IMR-90 (cell line): Measurements from ENCODE around the gene TPRX2. TPM values are rescaled to one million over a fixed set of nuclear protein-coding genes. Genes with fewer than 3 reads are reported as not detected.

ENCODE experiments used
- ATAC-seq: fragments of 200-7000 bp; cut with Tn5 transposase; 2 replicates; pipeline ENCODE4 v1.9.1; 2020; ENCODE audit warnings: low read depth, mild to moderate bottlenecking, moderate library complexity
- BruUV-seq: library from RNA; stranded (reverse); fragments of 400-500 nt; replicated peaks from 2 replicates; lab custom pipeline; 2021; lab: Mats Ljungman, UMichigan
- CTCF ChIA-PET: fragments of 300-600 bp; formaldehyde crosslinking; extraction: SDS; loops from one replicate; lab custom pipeline; 2021; ENCODE audit warnings: antibody characterized with exemption; lab: Yijun Ruan, JAX
- POLR2A ChIA-PET: fragments of 300-600 bp; sonication (Branson Sonifier 250); formaldehyde crosslinking; loops from one replicate; lab custom pipeline; 2022; ENCODE audit warnings: antibody characterized with exemption; ENCODE audit not compliant: unreplicated experiment; lab: Charles Lee
- DNase-seq: peaks from one replicate; pipeline ENCODE4 v3.0.0; 2013
- H2AFZ ChIP-seq: replicated peaks from 2 replicates; pipeline ENCODE3; 2013; ENCODE audit warnings: low read length, mild to moderate bottlenecking; ENCODE audit not compliant: poor library complexity
- H2AK5ac ChIP-seq: 2 replicates; pipeline ENCODE4 v1.6.1; 2013; ENCODE audit warnings: low read depth, low read length, inconsistent platforms
- H2AK9ac ChIP-seq: replicated peaks from 2 replicates; pipeline ENCODE3; 2013; ENCODE audit warnings: mild to moderate bottlenecking, low read depth, low read length, moderate library complexity; ENCODE audit not compliant: poor library complexity
- H2BK120ac ChIP-seq: 2 replicates; pipeline ENCODE4 v1.6.1; 2013; ENCODE audit warnings: low read depth, low read length, inconsistent platforms
- H2BK15ac ChIP-seq: 3 replicates; pipeline ENCODE4 v1.6.1; 2013; ENCODE audit warnings: low read depth, low read length, inconsistent platforms
- H2BK20ac ChIP-seq: 2 replicates; pipeline ENCODE4 v1.6.1; 2013; ENCODE audit warnings: low read depth, mild to moderate bottlenecking, inconsistent platforms, low read length, moderate library complexity
- H2BK5ac ChIP-seq: 2 replicates; pipeline ENCODE4 v1.6.1; 2013; ENCODE audit warnings: mild to moderate bottlenecking, low read depth, low read length, inconsistent platforms; ENCODE audit not compliant: poor library complexity, severe bottlenecking
- H3K14ac ChIP-seq: replicated peaks from 2 replicates; pipeline ENCODE4 v1.6.1; 2013; ENCODE audit warnings: low read depth, low read length, inconsistent platforms
- H3K18ac ChIP-seq: 2 replicates; pipeline ENCODE4 v1.6.1; 2013; ENCODE audit warnings: low read depth, low read length, control low read depth
- H3K23ac ChIP-seq: 2 replicates; pipeline ENCODE4 v1.6.1; 2013; ENCODE audit warnings: low read depth, low read length, inconsistent platforms
- H3K27ac ChIP-seq: 2 replicates; pipeline ENCODE4 v1.5.1; 2013; ENCODE audit warnings: mild to moderate bottlenecking, control low read depth, low read length; ENCODE audit not compliant: insufficient read depth
- H3K27me3 ChIP-seq: 2 replicates; pipeline ENCODE4 v1.6.1; 2013; ENCODE audit warnings: low read length; ENCODE audit not compliant: control insufficient read depth, insufficient read depth
- H3K36me3 ChIP-seq: 2 replicates; pipeline ENCODE4 v1.6.1; 2013; ENCODE audit warnings: low read length, mixed read lengths; ENCODE audit not compliant: control insufficient read depth, insufficient read depth
- H3K4ac ChIP-seq: 2 replicates; pipeline ENCODE4 v1.6.1; 2013; ENCODE audit warnings: low read depth, low read length, inconsistent platforms
- H3K4me1 ChIP-seq: 2 replicates; pipeline ENCODE4 v1.6.1; 2013; ENCODE audit warnings: low read length, mixed read lengths; ENCODE audit not compliant: control insufficient read depth, insufficient read depth
- H3K4me2 ChIP-seq: 2 replicates; pipeline ENCODE4 v1.6.1; 2013; ENCODE audit warnings: low read depth, mild to moderate bottlenecking, control low read depth, low read length, moderate library complexity
- H3K4me3 ChIP-seq: 2 replicates; pipeline ENCODE4 v1.5.1; 2013; ENCODE audit warnings: low read depth, mild to moderate bottlenecking, control low read depth, low read length, moderate library complexity; ENCODE audit not compliant: insufficient read depth
- H3K56ac ChIP-seq: 2 replicates; pipeline ENCODE4 v1.6.1; 2013; ENCODE audit warnings: low read length, inconsistent platforms; ENCODE audit not compliant: insufficient read depth; ENCODE audit errors: extremely low read depth
- H3K79me1 ChIP-seq, 2 experiments: 2 replicates each; pipeline ENCODE4 v1.6.1; 2013; ENCODE audit warnings: low read length in 2 of 2, inconsistent platforms in 1 of 2, low read depth in 1 of 2
- H3K9ac ChIP-seq: 2 replicates; pipeline ENCODE4 v1.6.1; 2013; ENCODE audit warnings: low read depth, low read length, control low read depth
- H3K9me1 ChIP-seq: 2 replicates; pipeline ENCODE4 v1.6.1; 2013; ENCODE audit warnings: low read length, inconsistent platforms; ENCODE audit not compliant: insufficient read depth
- H3K9me3 ChIP-seq: 2 replicates; pipeline ENCODE4 v1.6.1; 2013; ENCODE audit warnings: low read length; ENCODE audit not compliant: control insufficient read depth, insufficient read depth
- H4K20me1 ChIP-seq: 2 replicates; pipeline ENCODE4 v1.6.1; 2013; ENCODE audit warnings: low read length, inconsistent platforms; ENCODE audit not compliant: insufficient read depth
- H4K5ac ChIP-seq: 2 replicates; pipeline ENCODE4 v1.6.1; 2013; ENCODE audit warnings: mild to moderate bottlenecking, low read depth, low read length, control low read depth
- H4K8ac ChIP-seq, 2 experiments: 2 replicates each; pipeline ENCODE4 v1.6.1; 2013; ENCODE audit warnings: low read depth in 2 of 2, low read length in 2 of 2, control low read depth in 1 of 2, inconsistent platforms in 1 of 2
- H4K91ac ChIP-seq: 2 replicates; pipeline ENCODE4 v1.6.1; 2013; ENCODE audit warnings: low read depth, low read length, inconsistent platforms; ENCODE audit not compliant: insufficient read depth
- BHLHE40 ChIP-seq: fragments of 150-350 bp; IDR thresholded peaks from 2 replicates; pipeline ENCODE4 v1.6.1; 2016; ENCODE audit warnings: mild to moderate bottlenecking, low read depth, low read length
- CEBPB ChIP-seq: IDR thresholded peaks from 2 replicates; pipeline ENCODE4 v1.6.1; 2012; ENCODE audit warnings: low read depth, low read length, improper control_type of control experiment
- CHD1 ChIP-seq: IDR thresholded peaks from 2 replicates; pipeline ENCODE4 v1.6.1; 2012; ENCODE audit warnings: low read depth, low read length, improper control_type of control experiment
- CTCF ChIP-seq: conservative IDR thresholded peaks from 2 replicates; pipeline ENCODE4 v1.5.1; 2012; ENCODE audit warnings: mild to moderate bottlenecking, low read depth, low read length, improper control_type of control experiment
- ELK1 ChIP-seq: fragments of 150-350 bp; IDR thresholded peaks from 2 replicates; pipeline ENCODE4 v1.6.1; 2016; ENCODE audit warnings: low read depth, mild to moderate bottlenecking, low read length, moderate library complexity, borderline replicate concordance
- FOS ChIP-seq: fragments of 150-350 bp; IDR thresholded peaks from 2 replicates; pipeline ENCODE4 v1.6.1; 2016; ENCODE audit warnings: low read depth, low read length
- MAFK ChIP-seq: IDR thresholded peaks from 2 replicates; pipeline ENCODE4 v1.6.1; 2012; ENCODE audit warnings: low read depth, low read length, improper control_type of control experiment
- MAZ ChIP-seq: IDR thresholded peaks from 2 replicates; pipeline ENCODE4 v1.6.1; 2012; ENCODE audit warnings: low read depth, mild to moderate bottlenecking, low read length, improper control_type of control experiment, moderate library complexity, borderline replicate concordance
- MXI1 ChIP-seq: IDR thresholded peaks from 2 replicates; pipeline ENCODE4 v1.6.1; 2012; ENCODE audit warnings: low read depth, mild to moderate bottlenecking, low read length, moderate library complexity, borderline replicate concordance
- POLR2A ChIP-seq: IDR thresholded peaks from 2 replicates; pipeline ENCODE4 v1.6.1; 2012; ENCODE audit warnings: mild to moderate bottlenecking, low read depth, low read length
- RAD21 ChIP-seq: IDR thresholded peaks from 2 replicates; pipeline ENCODE4 v1.6.1; 2012; ENCODE audit warnings: low read length, improper control_type of control experiment
- RCOR1 ChIP-seq: IDR thresholded peaks from 2 replicates; pipeline ENCODE4 v1.6.1; 2012; ENCODE audit warnings: mild to moderate bottlenecking, low read length, improper control_type of control experiment; ENCODE audit not compliant: insufficient replicate concordance
- RFX5 ChIP-seq: IDR thresholded peaks from 2 replicates; pipeline ENCODE4 v1.8.0; 2012; ENCODE audit warnings: low read depth, mild to moderate bottlenecking, low read length, moderate library complexity
- SMC3 ChIP-seq: fragments of 150-350 bp; IDR thresholded peaks from 2 replicates; pipeline ENCODE4 v1.6.1; 2016; ENCODE audit warnings: low read depth, mild to moderate bottlenecking, antibody characterized with exemption, low read length, moderate library complexity
- USF2 ChIP-seq: fragments of 150-350 bp; IDR thresholded peaks from 2 replicates; pipeline ENCODE4 v1.6.1; 2017; ENCODE audit warnings: mild to moderate bottlenecking, antibody characterized with exemption, low read length, low read depth
- WGBS, 2 experiments: methylation state at CpG; one replicate each; pipeline versions ENCODE4 v1.1.5 to v1.1.7; 2013; ENCODE audit warnings: missing lambda C conversion rate in 2 of 2; ENCODE audit not compliant: insufficient read length in 1 of 2; ENCODE audit errors: extremely low coverage in 2 of 2; 5-methylcytosine and 5-hydroxymethylcytosine counted together
- dilution Hi-C: fragments of 300-500 bp; cut with HindIII; formaldehyde crosslinking; loops from one replicate; pipeline ENCODE4 v1.14.3; 2018; ENCODE audit warnings: low sequenced_read_pairs; ENCODE audit not compliant: unreplicated experiment
- in situ Hi-C: fragments of 300-500 bp; cut with MboI; formaldehyde crosslinking; loops from 3 replicates; pipeline ENCODE4 v1.14.3; 2019; ENCODE audit warnings: low sequenced_read_pairs, inconsistent platforms, mixed read lengths
- intact Hi-C: fragments of 100-400 bp; cut with micrococcal nuclease; formaldehyde crosslinking; loops from 2 replicates; pipeline ENCODE4 v1.10.0; 2022
- polyA plus RNA-seq, 3 experiments: library from polyadenylated mRNA; depleted of rRNA; stranded (reverse); fragments of >200 nt; gene quantifications; 2 replicates each; pipeline ENCODE4 v1.2.3, GENCODE V29; 2012; ENCODE audit warnings: low replicate concordance in 1 of 3
- total RNA-seq: library from RNA; depleted of rRNA; stranded (reverse); fragments of >200 nt; gene quantifications from 2 replicates; pipeline ENCODE4 v1.2.3, GENCODE V29; 2012

TPRX2 gene
- total and polyA plus RNA-seq, 2 of the 4 experiments (the other 2 are of a cell fraction) = not detected

GRCh38 chr19:47839913-47840312 lies 19.1 kb upstream of the TPRX2 start:
- no peak for ATAC-seq

More at GRCh38 chr19:47839913-47840312, 19.1 kb upstream of the TPRX2 start:
- H3K18ac ChIP-seq = no peak overlapping the region
- H3K4me1 ChIP-seq = no peaks in the 10 kb centered on the region
- H3K9ac ChIP-seq = no peak overlapping the region
- no TSS peak for BruUV-seq
- H3K4me2 ChIP-seq = no peak overlapping the region
- H2BK120ac ChIP-seq = no peak overlapping the region
- WGBS, 2 experiments = 7% methylated on average over 3 of the region's 10 CpGs; no CpG with 5 or more reads in 1 of the 2 experiments
- no peak overlapping the region for H3K4ac ChIP-seq
- H3K56ac ChIP-seq = no peak overlapping the region
- no peak overlapping the region for H3K27ac ChIP-seq
- intact Hi-C loops = no loop called here
- H3K4me3 ChIP-seq = no peak overlapping the region
- H3K9me3 ChIP-seq = no peaks in the 10 kb centered on the region
- no peak overlapping the region for H4K5ac ChIP-seq
- H3K23ac ChIP-seq = no peak overlapping the region
- in situ Hi-C loops = no loop called here
- H2BK20ac ChIP-seq = no peak overlapping the region
- H3K14ac ChIP-seq = no peak overlapping the region
- CTCF ChIA-PET = no interaction called here
- no peak overlapping the region for H2BK15ac ChIP-seq
- H4K20me1 ChIP-seq = no peaks in the 10 kb centered on the region
- no peak overlapping the region for H2AFZ ChIP-seq
- dilution Hi-C loops = no loop called here
- POLR2A ChIA-PET = no interaction called here
- no peaks in the 10 kb centered on the region for H3K36me3 ChIP-seq
- DNase-seq = no peak
- peaks cover 15% of the 10 kb centered on the region for H3K27me3 ChIP-seq
- no peak overlapping the region for H4K8ac ChIP-seq
- no peak for TF ChIP-seq ELK1
- no peak for TF ChIP-seq FOS
- TF ChIP-seq USF2 = no peak
- TF ChIP-seq BHLHE40 = no peak
- no peak for TF ChIP-seq RFX5
- TF ChIP-seq CTCF = no peak
- TF ChIP-seq POLR2A = no peak
- no peak for TF ChIP-seq CHD1
- no peak for TF ChIP-seq CEBPB
- no peak for TF ChIP-seq RAD21
- TF ChIP-seq RCOR1 = no peak
- no peak for TF ChIP-seq MAFK
- no peak for TF ChIP-seq SMC3
- TF ChIP-seq MXI1 = no peak
- no peak for TF ChIP-seq MAZ
- no peak overlapping the region for H2AK5ac ChIP-seq
- H2BK5ac ChIP-seq = no peak overlapping the region
- H4K91ac ChIP-seq = no peak overlapping the region
- no peaks in the 10 kb centered on the region for H3K9me1 ChIP-seq
- no peaks in the 10 kb centered on the region for H3K79me1 ChIP-seq
- no peak overlapping the region for H2AK9ac ChIP-seq
